Calu3 (cell line): Measurements from ENCODE around the gene CIT. TPM values are rescaled to one million over a fixed set of nuclear protein-coding genes. Genes with fewer than 3 reads are reported as not detected.

Source experiments
- BruUV-seq: library from RNA; stranded (reverse); fragments of 400-500 nt; replicated peaks from 2 replicates; lab custom pipeline; 2021; lab: Mats Ljungman, UMichigan
- CTCF ChIA-PET: fragments of 300-600 bp; sonication (Branson Sonifier 250); formaldehyde crosslinking; loops from one replicate; lab custom pipeline; 2022; ENCODE audit warnings: antibody characterized with exemption; lab: Charles Lee
- DNase-seq: peaks from one replicate; pipeline ENCODE4 v3.0.0; 2022
- H3K27ac Mint-ChIP-seq: one replicate; pipeline ENCODE4 v1.8.0; 2022; ENCODE audit warnings: mixed read lengths; ENCODE audit not compliant: unreplicated experiment
- H3K27me3 Mint-ChIP-seq: one replicate; pipeline ENCODE4 v1.8.0; 2022; ENCODE audit warnings: mixed read lengths; ENCODE audit not compliant: unreplicated experiment
- H3K36me3 Mint-ChIP-seq: one replicate; pipeline ENCODE4 v1.8.0; 2022; ENCODE audit warnings: mild to moderate bottlenecking, moderate library complexity, mixed read lengths; ENCODE audit not compliant: insufficient read depth, unreplicated experiment
- H3K4me1 Mint-ChIP-seq: one replicate; pipeline ENCODE4 v1.8.0; 2022; ENCODE audit warnings: mild to moderate bottlenecking, low read depth, mixed read lengths; ENCODE audit not compliant: unreplicated experiment
- H3K4me3 Mint-ChIP-seq: one replicate; pipeline ENCODE4 v1.8.0; 2022; ENCODE audit warnings: mild to moderate bottlenecking, low read depth, moderate library complexity, mixed read lengths; ENCODE audit not compliant: unreplicated experiment
- H3K9me3 Mint-ChIP-seq: one replicate; pipeline ENCODE4 v1.8.0; 2022; ENCODE audit warnings: low read depth, mixed read lengths; ENCODE audit not compliant: unreplicated experiment
- CTCF ChIP-seq: fragments of 200-600 bp; IDR thresholded peaks from one replicate; pipeline ENCODE4 v1.8.0; 2022; ENCODE audit warnings: antibody characterized with exemption; ENCODE audit not compliant: unreplicated experiment
- intact Hi-C: fragments of 100-400 bp; cut with micrococcal nuclease; formaldehyde crosslinking; loops from one replicate; pipeline ENCODE4 v1.10.0; 2022; ENCODE audit not compliant: unreplicated experiment
- total RNA-seq: library from RNA; stranded (reverse); gene quantifications from 2 replicates; pipeline ENCODE4 v1.2.3, GENCODE V29; 2022

CIT gene
- total RNA-seq, 1 experiment from 2014 or later: 82.3 TPM

GRCh38 chr12:119835068-119835467 lies 42.1 kb downstream of the CIT start:
- TF ChIP-seq CTCF: no peak
- peaks cover 3% of the 10 kb centered on the region for H3K36me3 Mint-ChIP-seq
- no peaks in the 10 kb centered on the region for H3K9me3 Mint-ChIP-seq
- no peak overlapping the region for H3K4me3 Mint-ChIP-seq
- DNase-seq: no peak
- no peaks in the 10 kb centered on the region for H3K27me3 Mint-ChIP-seq
- intact Hi-C loops: no loop called here
- CTCF ChIA-PET: no interaction called here
- no peaks in the 10 kb centered on the region for H3K4me1 Mint-ChIP-seq
- BruUV-seq: no TSS peak
- H3K27ac Mint-ChIP-seq: no peak overlapping the region

DNA sequence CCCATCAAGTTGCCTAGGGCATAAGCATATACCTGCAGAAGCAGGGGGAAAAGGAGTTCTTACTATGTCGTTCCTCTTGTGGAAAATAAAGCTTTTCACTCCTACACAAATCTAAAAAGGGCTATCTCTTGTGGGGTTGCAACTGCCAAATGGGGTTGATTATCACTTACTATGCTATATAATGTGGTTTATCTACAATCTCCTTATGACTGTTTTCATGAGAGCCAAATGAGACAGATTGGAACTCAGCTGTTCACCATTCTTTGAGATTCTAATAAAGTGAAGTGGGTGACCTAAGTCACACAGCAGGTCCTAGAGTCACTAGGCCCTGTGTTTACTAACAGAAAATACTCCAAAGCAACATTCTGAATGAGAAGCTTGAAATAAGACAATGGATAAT lies 47.7 kb downstream of the CIT start:
- no peaks in the 10 kb centered on the region for H3K9me3 Mint-ChIP-seq
- BruUV-seq: no TSS peak

GRCh38 chr12:119828300-119828699 lies 48.8 kb downstream of the CIT start:
- intact Hi-C loops: no loop called here
- H3K9me3 Mint-ChIP-seq: no peaks in the 10 kb centered on the region

More for the DNA sequence above, 47.7 kb downstream of the CIT start:
- DNase-seq: no peak
- Mint-ChIP-seq H3K36me3 (no peaks in the 10 kb centered on the region), H3K4me3 (no peak overlapping the region), H3K4me1 (no peaks in the 10 kb centered on the region), H3K27ac (no peak overlapping the region), H3K27me3 (no peaks in the 10 kb centered on the region)
- CTCF ChIA-PET: no interaction called here
- no peak for TF ChIP-seq CTCF
- intact Hi-C loops: no loop called here

DNA sequence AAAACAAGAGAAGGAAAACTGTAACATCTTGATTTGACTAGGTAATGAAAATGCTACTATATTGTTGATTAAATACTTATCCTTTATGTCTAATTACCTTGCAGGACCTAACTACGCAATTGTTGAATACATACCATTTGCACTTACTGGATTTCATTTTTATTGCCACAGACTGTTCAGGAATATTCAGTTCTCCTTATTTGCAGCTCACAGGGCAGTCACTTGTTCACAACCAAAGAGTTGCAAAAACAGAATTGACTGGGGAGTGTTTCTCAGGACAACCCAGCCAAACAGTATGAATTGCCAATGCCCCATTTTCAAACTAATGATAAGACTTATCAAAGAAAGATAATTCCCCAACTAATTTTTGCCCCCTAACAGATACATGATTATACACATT lies 49.4 kb downstream of the CIT start:
- no peak for DNase-seq
- Mint-ChIP-seq H3K4me1 (no peaks in the 10 kb centered on the region), H3K27ac (no peak overlapping the region), H3K9me3 (no peaks in the 10 kb centered on the region), H3K36me3 (no peaks in the 10 kb centered on the region), H3K4me3 (no peak overlapping the region), H3K27me3 (no peaks in the 10 kb centered on the region)
- TF ChIP-seq CTCF: no peak
- CTCF ChIA-PET: no interaction called here
- no TSS peak for BruUV-seq
- intact Hi-C loops: no loop called here

More at GRCh38 chr12:119828300-119828699, 48.8 kb downstream of the CIT start:
- no peaks in the 10 kb centered on the region for H3K4me1 Mint-ChIP-seq
- no peak for DNase-seq
- CTCF ChIA-PET: no interaction called here
- no peak overlapping the region for H3K4me3 Mint-ChIP-seq
- H3K27ac Mint-ChIP-seq: no peak overlapping the region
- TF ChIP-seq CTCF: no peak
- BruUV-seq: no TSS peak
- no peaks in the 10 kb centered on the region for H3K27me3 Mint-ChIP-seq
- no peaks in the 10 kb centered on the region for H3K36me3 Mint-ChIP-seq
